Activated CD4-positive, alpha-beta T cell treated with anti-CD3 and anti-CD28 coated beads for 24 hours (primary cell): ENCODE results near the gene PHF2.

Experiments
- DNase-seq, 2 donors: peaks; one replicate each; pipeline ENCODE4 v3.0.0-alpha.2; 2020; ENCODE audit warnings: low read depth in 2 of 2

PHF2 gene

GRCh38 chr9:93652604-93653592, 76.5 kb downstream of the PHF2 start:
- no peak for DNase-seq

GRCh38 chr9:93653760-93654159, 77.4 kb downstream of the PHF2 start:
- no peak for DNase-seq

GRCh38 chr9:93654351-93654961, 78.1 kb downstream of the PHF2 start:
- DNase-seq = no peak

- DNase-seq = no peak
Observed at GRCh38 chr9:93655621-93656425, 79.4 kb downstream of the PHF2 start.

GRCh38 chr9:93656426-93657239, 80.2 kb downstream of the PHF2 start:
- DNase-seq = no peak

GRCh38 chr9:93657331-93658111, 81.1 kb downstream of the PHF2 start:
- DNase-seq = no peak

GRCh38 chr9:93658184-93658925, 82.0 kb downstream of the PHF2 start:
- no peak for DNase-seq

- no peak for DNase-seq
Observed at GRCh38 chr9:93659044-93659836, 82.9 kb downstream of the PHF2 start.

- no peak for DNase-seq
Observed at GRCh38 chr9:93659837-93660177, 83.4 kb downstream of the PHF2 start.

GRCh38 chr9:93660352-93661046, 84.1 kb downstream of the PHF2 start:
- DNase-seq = no peak

- DNase-seq = no peak
Observed at GRCh38 chr9:93661591-93661990, 85.2 kb downstream of the PHF2 start.

- DNase-seq = no peak
Observed at GRCh38 chr9:93662016-93662638, 85.7 kb downstream of the PHF2 start.

- no peak for DNase-seq
Observed at GRCh38 chr9:93662952-93663572, 86.7 kb downstream of the PHF2 start.

- DNase-seq = no peak
Observed at GRCh38 chr9:93663877-93664548, 87.6 kb downstream of the PHF2 start.

GRCh38 chr9:93664549-93665120, 88.3 kb downstream of the PHF2 start:
- no peak for DNase-seq

- DNase-seq = no peak
Observed at GRCh38 chr9:93665128-93665636, 88.8 kb downstream of the PHF2 start.
